ENCODE data around the gene DNAAF3.

DNA sequence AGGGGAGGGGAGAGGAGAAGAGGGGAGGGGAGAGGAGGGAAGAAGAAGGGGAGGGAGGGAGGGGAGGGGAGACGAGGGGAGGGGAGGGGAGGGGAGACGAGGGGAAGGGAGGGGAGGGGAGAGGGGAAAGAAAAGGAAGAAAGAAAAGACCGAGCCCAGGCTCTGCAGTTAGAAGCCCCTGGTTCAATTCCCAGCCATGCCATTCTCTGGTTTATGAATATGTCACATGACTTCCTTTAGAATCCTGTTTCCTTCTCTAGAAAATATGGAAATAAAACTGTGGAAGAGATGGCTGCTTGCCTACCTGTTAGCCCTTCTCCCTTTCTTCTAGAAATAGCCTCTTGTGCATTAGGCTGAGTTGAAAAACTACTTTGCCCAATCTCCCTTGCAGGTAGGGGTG lies 31.7 kb downstream of the DNAAF3 start:
- no peak for TF ChIP-seq POLR2AphosphoS5 (IDR thresholded peaks at IDR 0.05; ENCODE audit: borderline replicate concordance, low read depth, low read length)
- no peak for TF ChIP-seq EZH2 (IDR thresholded peaks at IDR 0.05)
- no peak for TF ChIP-seq FOXP2 (optimal IDR thresholded peaks at IDR 0.05; ENCODE audit: control extremely low read depth, extremely low read length, insufficient read depth)

All from SK-N-MC (cell line).